ENCODE results near the gene CCDC127. TPM values are rescaled to one million over a fixed set of nuclear protein-coding genes. Genes with fewer than 3 reads are reported as not detected.
A peak's percentile ranks its signal among the peaks of the same experiment; 100 is the strongest.
"Not testable (repeated sequence)": the region's sequence is repeated elsewhere in the genome, so short reads cannot be mapped to it uniquely, and the experiment has no call there.

Gene CCDC127
- total RNA-seq (2016; rRNA removed; fragmentation: Illumina TruSeq; extraction: Trizol) = 2.8 and 4.3 TPM in 2 replicates
- 1.0 and 1.3 TPM in 2 replicates for total RNA-seq (2016; cell fraction: cytosol; rRNA removed; fragmentation: Illumina TruSeq; extraction: Trizol; ENCODE audit: low read depth)
- 2.2 and 4.2 TPM in 2 replicates for total RNA-seq (2016; cell fraction: insoluble cytoplasmic fraction; rRNA removed; fragmentation: Illumina TruSeq; extraction: Trizol)
- total RNA-seq (2016; cell fraction: membrane; rRNA removed; fragmentation: Illumina TruSeq; extraction: Trizol) = 1.4 and 2.0 TPM in 2 replicates
- 3.4 and 4.3 TPM in 2 replicates for total RNA-seq (2016; cell fraction: nucleus; rRNA removed; fragmentation: Illumina TruSeq; extraction: Trizol)
- 2.9 and 3.7 TPM in 2 replicates for polyA plus RNA-seq (2011; rRNA removed)
- 2.6 and 3.2 TPM in 2 replicates for polyA plus RNA-seq (2011; cell fraction: cytosol; rRNA removed)
- 4.9 and 6.4 TPM in 2 replicates for polyA plus RNA-seq (2011; cell fraction: nucleus; rRNA removed)
- 5.0 and 5.2 TPM in 2 replicates for polyA plus RNA-seq (2012)
- polyA plus RNA-seq (2016; cell fraction: cytosol; fragmentation: Illumina TruSeq; extraction: Trizol; ENCODE audit: low read depth) = 0.50 and 0.51 TPM in 2 replicates
- 1.8 and 2.3 TPM in 2 replicates for polyA plus RNA-seq (2016; cell fraction: insoluble cytoplasmic fraction; fragmentation: Illumina TruSeq; extraction: Trizol; ENCODE audit: low read depth)
- polyA plus RNA-seq (2016; cell fraction: membrane; fragmentation: Illumina TruSeq; extraction: Trizol; ENCODE audit: low read depth) = 0.66 and 0.68 TPM in 2 replicates
- polyA plus RNA-seq (2016; cell fraction: nucleus; fragmentation: Illumina TruSeq; extraction: Trizol; ENCODE audit: insufficient read depth, low read depth) = 8.7 and 9.9 TPM in 2 replicates
- polyA minus RNA-seq (2011; rRNA and poly(A)+ RNA removed; ENCODE audit: low replicate concordance) = 2.8 and 7.8 TPM in 2 replicates
- polyA minus RNA-seq (2011; cell fraction: cytosol; rRNA and poly(A)+ RNA removed) = 2.0 TPM in 2 replicates
- polyA minus RNA-seq (2011; cell fraction: nucleus; rRNA and poly(A)+ RNA removed) = 6.7 and 8.1 TPM in 2 replicates
- Bru-seq, nascent RNA = percentile 66 among the genes with signal in this experiment
- percentile 82 among the genes with signal in this experiment for BruChase-seq, experiment 1, labeled RNA remaining after a 6-hour chase
- percentile 77 among the genes with signal in this experiment for BruChase-seq, experiment 2, labeled RNA remaining after a 2-hour chase
- long read RNA-seq, experiment 1, full-length matches to known transcripts = 29 of 36 reads
- long read RNA-seq, experiment 1, partial matches to known transcripts = 1 of 36 reads
- long read RNA-seq, experiment 1, other reads (novel, unspliced or antisense) = 6 of 36 reads
- long read RNA-seq, experiment 2, full-length matches to known transcripts = 36 of 53 reads
- long read RNA-seq, experiment 2, partial matches to known transcripts = 0 of 53 reads
- long read RNA-seq, experiment 2, other reads (novel, unspliced or antisense) = 17 of 53 reads

- intact Hi-C loops (cut with micrococcal nuclease; ENCODE audit: unreplicated experiment) = loop anchor here (2.0 to 10.0 kb wide), 4 partner anchors 29 to 727 kb away; partner anchors contain the start of genes EXOC3 and PDCD6
- Histone ChIP-seq H3K4me1 (ENCODE audit: insufficient read depth, low read length) (peaks cover 27% of the 10 kb centered on the region), H4K20me1 (ENCODE audit: insufficient read depth, low read length) (peaks cover 37% of the 10 kb centered on the region), H3K4me3 (replicated peaks in 1 of 3; ENCODE audit: insufficient read depth in 1 of 3, low read depth in 2 of 3, low read length in 3 of 3) (peak within 1 kb of the TSS; percentile 81 to 99 (median 93)), H3K79me2 (ENCODE audit: insufficient read depth, low read length) (peaks cover 63% of the 10 kb centered on the region), H3K4me2 (ENCODE audit: low read depth, low read length) (peak within 1 kb of the TSS; percentile 94), H3K9ac (ENCODE audit: insufficient read depth, low read depth, low read length) (peak within 1 kb of the TSS; percentile 93), H3K27ac (ENCODE audit: extremely low read length, insufficient read depth, low read length) (peak within 1 kb of the TSS; percentile 81)
- H3K9me3 ChIP-seq (ENCODE audit: low read length); H3K36me3 ChIP-seq (replicated peaks in 1 of 2; ENCODE audit: control insufficient read depth in 1 of 2, insufficient read depth in 2 of 2, low read length in 2 of 2); H2AFZ ChIP-seq (ENCODE audit: low read length); H3K27me3 ChIP-seq (ENCODE audit: control insufficient read depth in 1 of 2, insufficient read depth in 2 of 2, low read length in 2 of 2); in situ Hi-C loops (cut with HindIII; ENCODE audit: extremely low pct_ligation_motif_present, low pct_unique_long_range_greater_than_20kb); TF ChIP-seq SP1 (IDR thresholded peaks at IDR 0.05): not testable (repeated sequence)
- POLR2A ChIA-PET = interaction anchor here (1.4 to 2.4 kb wide), 2 partner anchors 14 to 53 kb away, joined by 4 to 15 read pairs; partner anchors contain the start of gene PDCD6
- ATAC-seq (peak; percentile 85), FAIRE-seq (peak; percentile 36), DNase-seq (ENCODE audit: low spot score) (peak; percentile 87)
- BruUV-seq (replicated peaks) = TSS peak; percentile 73
- under 1% methylated on average over 42 of the region's 75 CpGs for WGBS (ENCODE audit: low lambda C conversion rate)
- CTCF ChIA-PET (ENCODE audit: low intra/inter-chr PET ratio, low total read pairs) = interaction anchor here (0.8 kb wide), 1 partner anchor 30 kb away, joined by 3 read pairs; no protein-coding TSS in a partner anchor
- TF ChIP-seq, protein P1, sequence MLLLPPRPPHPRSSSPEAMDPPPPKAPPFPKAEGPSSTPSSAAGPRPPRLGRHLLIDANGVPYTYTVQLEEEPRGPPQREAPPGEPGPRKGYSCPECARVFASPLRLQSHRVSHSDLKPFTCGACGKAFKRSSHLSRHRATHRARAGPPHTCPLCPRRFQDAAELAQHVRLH (CRISPR knock-in tag; IDR thresholded peaks at IDR 0.05; ENCODE audit: borderline replicate concordance, low read depth) = 0 out of 2 replicates have a peak, but pooled peaks have one; percentile 57
- TF ChIP-seq SP1 (CRISPR knock-in tag; IDR thresholded peaks at IDR 0.05) (peak; percentile 46; the same call in 1 of the 2 replicates), RBFOX2 (IDR thresholded peaks at IDR 0.05; ENCODE audit: low read depth, low read length) (peak; percentile 86), SP2 (CRISPR knock-in tag; IDR thresholded peaks at IDR 0.05) (peak; percentile 28; the same call in 1 of the 2 replicates), CTCF (CRISPR knock-in tag; IDR thresholded peaks at IDR 0.05) (peak; percentile 69), ZSCAN25 (CRISPR knock-in tag; IDR thresholded peaks at IDR 0.05) (0 out of 2 replicates have a peak, but pooled peaks have one; percentile 10), ZNF777 (CRISPR knock-in tag; IDR thresholded peaks at IDR 0.05) (peak; percentile 41), PATZ1 (CRISPR knock-in tag; IDR thresholded peaks at IDR 0.05) (peak; percentile 84), ZSCAN21 (CRISPR knock-in tag; IDR thresholded peaks at IDR 0.05; ENCODE audit: borderline replicate concordance) (0 out of 2 replicates have a peak, but pooled peaks have one; percentile 37)
Observed at GRCh38 chr5:217494-218456, at the start of gene CCDC127, which contains the start of gene SDHA. TSS of gene CCDC127 (minus strand) at chr5:218153. CDS start at chr5:216849, 1,304 bp downstream. TSS of gene SDHA (plus strand) at chr5:218320. CDS start at chr5:218356, 36 bp downstream.

Data from HepG2 (cell line).